Neutrophil (primary cell): ENCODE data around the gene MIEF2.
A peak's percentile ranks its signal among the peaks of the same experiment; 100 is the strongest.

Experiments
- H3K27ac ChIP-seq: fragments of 200-600 bp; sonication (generic); 2 replicates; pipeline ENCODE4 v1.5.1; 2016; ENCODE audit warnings: mild to moderate bottlenecking, moderate library complexity
- H3K27me3 ChIP-seq: fragments of 200-600 bp; sonication (generic); 2 replicates; pipeline ENCODE4 v1.6.0; 2016; ENCODE audit warnings: mild to moderate bottlenecking
- H3K36me3 ChIP-seq: fragments of 200-600 bp; sonication (generic); 2 replicates; pipeline ENCODE4 v1.5.1; 2017
- H3K4me1 ChIP-seq, 2 experiments: fragments of 200-600 bp in 1 of 2; sonication (generic) in 1 of 2; 1 replicate in 1 of 2; 2 replicates in 1 of 2; pipeline versions ENCODE4 v1.5.1 to v1.6.1; 2013 to 2016; ENCODE audit warnings: low read depth in 1 of 2, low read length in 1 of 2, mild to moderate bottlenecking in 1 of 2, moderate library complexity in 1 of 2; ENCODE audit not compliant: control insufficient read depth in 1 of 2, insufficient read depth in 1 of 2
- H3K4me3 ChIP-seq, 2 experiments: fragments of 200-600 bp in 1 of 2; sonication (generic) in 1 of 2; 1 replicate in 1 of 2; 2 replicates in 1 of 2; pipeline ENCODE4 v1.5.1; 2013 to 2016; ENCODE audit warnings: low read depth in 1 of 2, low read length in 1 of 2, mild to moderate bottlenecking in 1 of 2, moderate library complexity in 1 of 2
- H3K9me3 ChIP-seq: fragments of 200-600 bp; sonication (generic); 2 replicates; pipeline ENCODE4 v1.5.1; 2016
- TF ChIP-seq, protein P1 (sequence below): fragments of 200-600 bp; sonication (generic); IDR thresholded peaks from 2 replicates; pipeline ENCODE4 v1.5.1; 2016; ENCODE audit warnings: antibody characterized with exemption

The MIEF2 gene

DNA sequence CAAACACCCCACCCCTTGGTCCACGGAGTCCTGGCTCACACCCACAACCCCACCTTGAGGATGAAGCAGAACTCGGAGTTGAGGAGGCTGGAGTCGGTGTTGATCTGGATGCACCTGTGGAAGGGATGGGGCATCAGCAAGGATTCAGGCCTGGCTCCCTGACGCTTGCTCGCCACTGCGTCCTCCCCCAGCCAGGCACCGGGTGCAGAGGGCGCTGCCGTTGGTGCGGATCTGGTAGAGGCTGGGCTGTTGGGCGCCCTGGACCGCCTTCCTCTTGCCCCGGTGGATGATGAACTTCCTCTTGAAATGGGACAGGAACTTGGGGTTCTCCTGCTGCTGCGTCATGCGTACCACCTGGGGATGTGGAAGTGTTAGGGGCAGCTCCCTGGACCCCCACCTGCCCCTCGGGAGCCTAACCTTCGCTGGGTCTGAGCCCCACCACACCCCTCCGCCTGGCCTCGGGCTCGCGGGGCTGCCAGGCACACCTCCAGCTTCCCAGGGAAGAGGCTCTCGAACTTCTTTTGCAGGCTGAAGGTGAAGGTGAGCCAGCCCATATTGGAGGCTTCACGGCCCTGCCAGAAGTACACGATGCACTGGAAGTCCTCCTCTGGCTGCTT is 14.2 kb upstream of the MIEF2 start:
- Histone ChIP-seq H3K27me3 (no peaks in the 10 kb centered on the region), H3K9me3 (no peaks in the 10 kb centered on the region), H3K27ac (no peak overlapping the region), H3K36me3 (peaks cover 100% of the 10 kb centered on the region), H3K4me1 (no peaks in the 10 kb centered on the region), H3K4me3 (no peak overlapping the region)
- TF ChIP-seq, protein P1, sequence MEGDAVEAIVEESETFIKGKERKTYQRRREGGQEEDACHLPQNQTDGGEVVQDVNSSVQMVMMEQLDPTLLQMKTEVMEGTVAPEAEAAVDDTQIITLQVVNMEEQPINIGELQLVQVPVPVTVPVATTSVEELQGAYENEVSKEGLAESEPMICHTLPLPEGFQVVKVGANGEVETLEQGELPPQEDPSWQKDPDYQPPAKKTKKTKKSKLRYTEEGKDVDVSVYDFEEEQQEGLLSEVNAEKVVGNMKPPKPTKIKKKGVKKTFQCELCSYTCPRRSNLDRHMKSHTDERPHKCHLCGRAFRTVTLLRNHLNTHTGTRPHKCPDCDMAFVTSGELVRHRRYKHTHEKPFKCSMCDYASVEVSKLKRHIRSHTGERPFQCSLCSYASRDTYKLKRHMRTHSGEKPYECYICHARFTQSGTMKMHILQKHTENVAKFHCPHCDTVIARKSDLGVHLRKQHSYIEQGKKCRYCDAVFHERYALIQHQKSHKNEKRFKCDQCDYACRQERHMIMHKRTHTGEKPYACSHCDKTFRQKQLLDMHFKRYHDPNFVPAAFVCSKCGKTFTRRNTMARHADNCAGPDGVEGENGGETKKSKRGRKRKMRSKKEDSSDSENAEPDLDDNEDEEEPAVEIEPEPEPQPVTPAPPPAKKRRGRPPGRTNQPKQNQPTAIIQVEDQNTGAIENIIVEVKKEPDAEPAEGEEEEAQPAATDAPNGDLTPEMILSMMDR: no peak

DNA sequence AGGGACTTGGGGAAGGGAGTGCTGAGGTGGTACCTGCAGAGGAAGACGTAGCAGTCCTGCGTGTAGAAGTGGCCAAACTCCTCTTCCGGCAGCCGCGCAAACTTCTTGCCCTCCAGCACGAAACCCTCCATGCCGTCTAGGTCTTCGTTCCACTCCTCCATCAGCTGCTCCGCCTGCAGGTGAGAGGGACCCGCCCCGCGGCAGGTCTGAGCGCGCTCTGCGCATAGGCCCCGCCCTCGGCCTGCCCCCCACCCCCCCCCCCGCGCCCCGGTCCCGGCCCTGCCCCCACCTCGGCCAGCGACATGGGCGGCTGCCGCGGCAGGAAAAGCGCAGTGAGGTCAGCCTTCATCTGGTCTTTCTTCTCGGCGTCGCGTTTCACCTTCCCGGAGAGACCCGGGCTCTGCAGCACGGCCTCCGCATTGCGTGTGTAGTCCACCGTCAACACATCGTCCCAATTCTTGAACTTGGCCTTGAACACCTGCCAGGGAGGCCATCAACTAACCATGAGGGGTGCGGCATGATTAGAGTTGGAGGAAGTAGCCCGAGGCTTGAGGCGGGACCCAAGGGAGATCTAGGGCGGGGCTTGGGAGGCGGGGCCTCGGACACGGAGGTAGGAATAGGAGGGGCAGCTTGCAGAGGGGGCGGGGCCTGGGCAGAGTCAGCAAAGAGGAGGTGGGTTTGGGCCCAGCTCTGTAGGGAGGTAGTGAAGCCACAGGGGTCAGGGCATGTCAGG is 13.4 kb upstream of the MIEF2 start:
- H3K27me3 ChIP-seq: no peaks in the 10 kb centered on the region
- TF ChIP-seq, protein P1: no peak
- H3K27ac ChIP-seq: no peak overlapping the region
- H3K4me1 ChIP-seq: no peaks in the 10 kb centered on the region
- no peaks in the 10 kb centered on the region for H3K9me3 ChIP-seq
- H3K36me3 ChIP-seq: peaks cover 100% of the 10 kb centered on the region
- H3K4me3 ChIP-seq: no peak overlapping the region

DNA sequence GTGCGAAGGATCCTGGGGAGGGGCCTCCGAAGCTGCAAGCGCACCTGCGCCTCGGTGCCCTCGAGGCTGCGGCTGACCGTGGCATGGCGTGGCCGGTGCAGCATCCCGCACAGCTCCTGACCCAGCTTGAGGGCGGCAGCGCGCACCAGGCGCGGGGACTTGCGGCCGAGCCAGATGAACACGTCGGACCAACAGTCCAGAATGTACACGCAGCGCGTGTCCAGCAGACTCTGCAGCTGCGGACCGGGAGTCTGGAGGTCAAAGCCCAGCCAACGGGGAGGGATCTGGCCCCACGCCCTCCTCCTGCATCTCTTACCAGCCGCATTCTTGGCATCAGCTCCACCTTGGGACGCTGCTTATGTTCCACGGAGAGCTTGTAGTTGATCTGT is 12.9 kb upstream of the MIEF2 start:
- Histone ChIP-seq H3K9me3 (no peaks in the 10 kb centered on the region), H3K36me3 (peaks cover 100% of the 10 kb centered on the region), H3K27ac (no peak overlapping the region), H3K27me3 (no peaks in the 10 kb centered on the region), H3K4me1 (no peaks in the 10 kb centered on the region), H3K4me3 (no peak overlapping the region)
- TF ChIP-seq, protein P1: no peak

DNA sequence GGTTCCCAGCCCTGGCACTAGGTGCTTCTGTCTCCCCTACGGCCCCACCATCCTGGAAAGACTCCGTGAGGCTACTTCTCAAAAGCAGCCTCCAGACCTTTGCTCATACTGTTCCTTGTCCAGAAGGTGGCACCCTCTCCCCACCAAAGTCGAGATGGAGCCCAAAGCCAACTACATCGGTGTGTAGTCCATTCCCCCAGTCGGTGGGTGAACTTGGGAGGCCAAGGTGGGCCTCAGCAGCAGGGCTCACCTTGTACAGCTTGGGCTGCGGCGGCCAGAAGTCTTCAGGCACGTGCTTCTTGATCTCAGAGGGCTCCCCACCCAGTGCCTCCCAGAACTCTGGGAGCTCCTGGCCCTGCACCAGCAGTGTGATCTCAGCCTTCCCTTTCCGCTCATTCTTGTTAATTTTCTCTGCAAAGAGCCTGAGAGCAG is 12.1 kb upstream of the MIEF2 start:
- Histone ChIP-seq H3K4me3 (no peak overlapping the region), H3K9me3 (no peaks in the 10 kb centered on the region), H3K27me3 (no peaks in the 10 kb centered on the region), H3K27ac (peak overlapping the region; percentile 8), H3K36me3 (peaks cover 100% of the 10 kb centered on the region), H3K4me1 (no peaks in the 10 kb centered on the region)
- TF ChIP-seq, protein P1: peak; percentile 62

DNA sequence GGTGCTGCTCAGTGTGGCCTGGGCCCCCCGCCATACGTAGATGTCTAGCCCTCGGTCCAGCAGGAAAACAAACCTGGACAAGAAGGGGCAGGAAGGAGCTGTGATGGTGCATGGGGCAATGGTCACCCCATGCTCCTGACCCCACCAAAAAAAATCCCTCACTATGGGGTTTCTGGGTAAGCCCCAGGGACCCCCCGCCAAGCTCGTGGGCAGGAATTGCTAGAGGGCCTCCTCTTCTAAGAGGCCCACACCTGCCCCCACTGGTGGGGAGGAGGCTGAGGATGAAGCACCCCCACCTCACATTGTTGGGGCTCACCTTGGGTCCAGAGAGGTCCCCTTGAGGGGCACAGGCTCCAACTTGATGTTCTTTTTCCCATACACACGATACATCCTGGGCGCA is 11.7 kb upstream of the MIEF2 start:
- H3K4me3 ChIP-seq: no peak overlapping the region
- TF ChIP-seq, protein P1: no peak
- H3K36me3 ChIP-seq: peaks cover 100% of the 10 kb centered on the region
- no peaks in the 10 kb centered on the region for H3K4me1 ChIP-seq
- H3K27ac ChIP-seq: peak overlapping the region; percentile 8
- no peaks in the 10 kb centered on the region for H3K27me3 ChIP-seq
- H3K9me3 ChIP-seq: no peaks in the 10 kb centered on the region
